Measurements from ENCODE around the gene FSCB.

The FSCB gene

DNA sequence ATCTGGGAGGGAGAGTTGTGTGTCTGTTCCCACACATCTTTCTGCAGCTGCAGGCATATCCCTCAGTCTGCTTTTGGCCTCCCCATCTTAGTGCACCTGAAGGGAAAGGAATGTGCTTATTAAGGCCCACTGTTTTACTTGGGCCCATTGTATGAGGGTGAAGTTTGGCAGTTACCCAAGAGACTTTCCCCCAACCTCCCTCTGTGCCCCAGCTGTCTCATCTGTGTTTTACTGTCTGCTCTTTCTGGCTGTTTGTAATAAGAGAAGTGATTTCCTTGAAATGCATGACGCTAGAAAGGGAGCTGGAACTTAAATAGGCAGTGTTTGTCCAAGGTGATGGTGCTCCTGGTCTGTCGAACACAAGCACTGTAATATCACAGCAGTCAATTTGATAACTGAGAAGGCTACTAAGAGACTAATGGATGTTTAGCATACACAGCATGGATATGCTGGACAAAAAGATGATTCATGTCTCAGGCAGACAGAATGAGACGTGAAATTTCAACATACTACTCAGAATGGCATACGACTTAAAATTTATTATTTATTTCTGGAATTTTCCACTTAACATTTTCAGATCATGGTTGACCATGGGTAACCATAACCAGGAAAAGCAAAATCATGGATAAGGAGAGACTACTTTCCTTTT, 43.6 kb downstream of the FSCB start:
- no peak for TF ChIP-seq CTCF (IDR thresholded peaks at IDR 0.05; ENCODE audit: low read depth, low read length, missing control alignments)
- no peak overlapping the region for H3K4me3 ChIP-seq (ENCODE audit: low read depth, low read length)
- DNase-seq (ENCODE audit: low read depth): no peak
- in situ Hi-C loops (cut with HindIII; ENCODE audit: low sequenced_read_pairs): no loop called here

- DNase-seq (ENCODE audit: low read depth): no peak
- TF ChIP-seq CTCF (IDR thresholded peaks at IDR 0.05; ENCODE audit: low read depth, low read length, missing control alignments): no peak
- in situ Hi-C loops (cut with HindIII; ENCODE audit: low sequenced_read_pairs): no loop called here
- no peak overlapping the region for H3K4me3 ChIP-seq (ENCODE audit: low read depth, low read length)
These were observed 44.7 kb downstream of the FSCB start for GRCh38 chr14:44462381-44462780.

DNA sequence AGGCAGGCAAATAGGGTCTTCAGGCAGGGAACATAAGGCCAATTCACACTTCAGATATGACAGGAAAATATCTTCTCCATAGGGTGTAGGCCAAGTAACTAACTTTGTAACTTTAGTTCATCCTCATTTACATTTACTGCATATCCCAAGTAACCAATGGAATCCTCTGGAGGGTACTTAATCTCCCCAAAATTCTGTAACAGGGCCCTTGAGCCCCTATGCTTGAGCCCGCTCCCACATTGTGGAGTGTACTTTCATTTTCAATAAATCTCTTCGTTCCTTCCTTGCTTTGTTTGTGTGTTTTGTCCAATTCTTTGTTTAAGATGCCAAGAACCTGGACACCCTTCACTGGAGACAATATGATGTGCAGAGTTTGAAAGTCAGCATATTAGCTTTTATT, 45.3 kb downstream of the FSCB start:
- in situ Hi-C loops (cut with HindIII; ENCODE audit: low sequenced_read_pairs): no loop called here

More for the DNA sequence above, 45.3 kb downstream of the FSCB start:
- no peak for DNase-seq (ENCODE audit: low read depth)
- no peak overlapping the region for H3K4me3 ChIP-seq (ENCODE audit: low read depth, low read length)
- no peak for TF ChIP-seq CTCF (IDR thresholded peaks at IDR 0.05; ENCODE audit: low read depth, low read length, missing control alignments)

All from astrocyte of the cerebellum (primary cell).